ENCODE measurements around the gene C11orf21. TPM values are rescaled to one million over a fixed set of nuclear protein-coding genes. Genes with fewer than 3 reads are reported as not detected.

Gene C11orf21
- total RNA-seq, 1 donor = not detected

- DNase-seq (ENCODE audit: low read depth) = no peak
- no peak for TF ChIP-seq CTCF (IDR thresholded peaks at IDR 0.05; ENCODE audit: insufficient read depth, low read length)
- no peak overlapping the region for H3K4me3 ChIP-seq (ENCODE audit: low read depth, low read length)
These were observed 40.1 kb downstream of the C11orf21 start for GRCh38 chr11:2261436-2262230.

GRCh38 chr11:2260491-2261364, 41.0 kb downstream of the C11orf21 start:
- no peak overlapping the region for H3K4me3 ChIP-seq (ENCODE audit: low read depth, low read length)
- TF ChIP-seq CTCF (IDR thresholded peaks at IDR 0.05; ENCODE audit: insufficient read depth, low read length) = no peak
- no peak for DNase-seq (ENCODE audit: low read depth)

- TF ChIP-seq CTCF (IDR thresholded peaks at IDR 0.05; ENCODE audit: insufficient read depth, low read length) = no peak
- DNase-seq (ENCODE audit: low read depth) = no peak
- H3K4me3 ChIP-seq (ENCODE audit: low read depth, low read length) = no peak overlapping the region
These were observed 41.7 kb downstream of the C11orf21 start for GRCh38 chr11:2259897-2260451.

DNA sequence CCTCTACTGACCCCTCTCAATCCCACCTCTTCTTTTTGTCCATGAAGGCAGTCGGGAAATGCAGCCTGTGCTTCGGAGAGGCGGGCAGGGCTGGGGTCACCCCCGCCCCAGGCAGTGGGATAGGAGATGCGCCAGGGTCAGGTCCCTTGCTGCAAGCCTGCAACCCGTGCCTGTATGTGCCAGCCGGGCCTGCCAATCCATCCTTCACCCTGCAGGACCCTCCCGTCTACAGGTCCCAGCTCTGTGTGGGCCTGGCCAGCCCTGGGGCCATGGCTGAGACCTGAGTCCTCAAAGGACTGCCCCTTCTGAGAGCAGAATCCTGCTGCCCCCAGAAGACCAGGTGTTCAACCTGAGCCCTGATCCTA, 42.3 kb downstream of the C11orf21 start:
- no peak for DNase-seq (ENCODE audit: low read depth)
- no peak overlapping the region for H3K4me3 ChIP-seq (ENCODE audit: low read depth, low read length)
- no peak for TF ChIP-seq CTCF (IDR thresholded peaks at IDR 0.05; ENCODE audit: insufficient read depth, low read length)

- no peak overlapping the region for H3K4me3 ChIP-seq (ENCODE audit: low read depth, low read length)
- DNase-seq (ENCODE audit: low read depth) = no peak
- no peak for TF ChIP-seq CTCF (IDR thresholded peaks at IDR 0.05; ENCODE audit: insufficient read depth, low read length)
These were observed 42.9 kb downstream of the C11orf21 start for GRCh38 chr11:2258501-2259465.

All from fibroblast of the aortic adventitia (primary cell).